NB4 (cell line): ENCODE measurements around the gene APOBEC4.

Source experiments
- DNase-seq: peaks from one replicate; pipeline ENCODE4 v3.0.0; 2010; ENCODE audit warnings: low read depth
- H3K4me3 ChIP-seq: one replicate; pipeline ENCODE4 v1.5.1; 2011; ENCODE audit warnings: mild to moderate bottlenecking, low read depth, low read length, moderate library complexity
- MYC ChIP-seq: IDR thresholded peaks from 2 replicates; pipeline ENCODE4 v1.6.1; 2011; ENCODE audit warnings: low read depth, low read length
- POLR2A ChIP-seq: IDR thresholded peaks from 2 replicates; pipeline ENCODE4 v1.6.1; 2011; ENCODE audit warnings: mild to moderate bottlenecking; ENCODE audit not compliant: insufficient read length; ENCODE audit errors: extremely low read depth
- TF ChIP-seq, protein P1 (sequence below): IDR thresholded peaks from one replicate; pipeline ENCODE4 v1.5.1; 2012; ENCODE audit warnings: low read depth, low read length
- TF ChIP-seq, protein P2 (sequence below): IDR thresholded peaks from 2 replicates; pipeline ENCODE4 v1.6.1; 2011; ENCODE audit warnings: low read depth, low read length

APOBEC4 gene

DNA sequence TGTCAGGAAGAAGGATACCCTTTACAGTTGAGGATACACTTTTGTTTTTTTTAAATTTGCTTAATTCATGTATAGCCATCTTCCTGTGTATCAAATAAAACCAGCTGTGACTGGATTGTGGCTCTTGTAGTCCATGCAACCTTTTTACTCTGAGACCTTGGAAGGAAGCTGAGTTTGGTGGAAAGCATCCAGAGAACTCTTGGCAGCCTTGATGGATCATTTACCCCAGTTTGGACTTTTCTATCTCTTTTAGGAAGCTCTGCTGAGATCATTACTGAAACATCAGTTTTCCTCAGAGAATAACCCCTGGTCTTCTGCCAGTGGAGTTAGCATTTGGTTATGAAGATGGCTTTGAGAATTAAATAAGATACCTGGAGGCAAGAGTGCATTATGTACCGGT lies 21.2 kb upstream of the APOBEC4 start:
- no peak overlapping the region for H3K4me3 ChIP-seq
- no peak for DNase-seq
- TF ChIP-seq, protein P1, sequence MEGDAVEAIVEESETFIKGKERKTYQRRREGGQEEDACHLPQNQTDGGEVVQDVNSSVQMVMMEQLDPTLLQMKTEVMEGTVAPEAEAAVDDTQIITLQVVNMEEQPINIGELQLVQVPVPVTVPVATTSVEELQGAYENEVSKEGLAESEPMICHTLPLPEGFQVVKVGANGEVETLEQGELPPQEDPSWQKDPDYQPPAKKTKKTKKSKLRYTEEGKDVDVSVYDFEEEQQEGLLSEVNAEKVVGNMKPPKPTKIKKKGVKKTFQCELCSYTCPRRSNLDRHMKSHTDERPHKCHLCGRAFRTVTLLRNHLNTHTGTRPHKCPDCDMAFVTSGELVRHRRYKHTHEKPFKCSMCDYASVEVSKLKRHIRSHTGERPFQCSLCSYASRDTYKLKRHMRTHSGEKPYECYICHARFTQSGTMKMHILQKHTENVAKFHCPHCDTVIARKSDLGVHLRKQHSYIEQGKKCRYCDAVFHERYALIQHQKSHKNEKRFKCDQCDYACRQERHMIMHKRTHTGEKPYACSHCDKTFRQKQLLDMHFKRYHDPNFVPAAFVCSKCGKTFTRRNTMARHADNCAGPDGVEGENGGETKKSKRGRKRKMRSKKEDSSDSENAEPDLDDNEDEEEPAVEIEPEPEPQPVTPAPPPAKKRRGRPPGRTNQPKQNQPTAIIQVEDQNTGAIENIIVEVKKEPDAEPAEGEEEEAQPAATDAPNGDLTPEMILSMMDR = no peak
- TF ChIP-seq POLR2A = no peak
- TF ChIP-seq, protein P2, sequence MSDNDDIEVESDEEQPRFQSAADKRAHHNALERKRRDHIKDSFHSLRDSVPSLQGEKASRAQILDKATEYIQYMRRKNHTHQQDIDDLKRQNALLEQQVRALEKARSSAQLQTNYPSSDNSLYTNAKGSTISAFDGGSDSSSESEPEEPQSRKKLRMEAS = no peak
- no peak for TF ChIP-seq MYC

DNA sequence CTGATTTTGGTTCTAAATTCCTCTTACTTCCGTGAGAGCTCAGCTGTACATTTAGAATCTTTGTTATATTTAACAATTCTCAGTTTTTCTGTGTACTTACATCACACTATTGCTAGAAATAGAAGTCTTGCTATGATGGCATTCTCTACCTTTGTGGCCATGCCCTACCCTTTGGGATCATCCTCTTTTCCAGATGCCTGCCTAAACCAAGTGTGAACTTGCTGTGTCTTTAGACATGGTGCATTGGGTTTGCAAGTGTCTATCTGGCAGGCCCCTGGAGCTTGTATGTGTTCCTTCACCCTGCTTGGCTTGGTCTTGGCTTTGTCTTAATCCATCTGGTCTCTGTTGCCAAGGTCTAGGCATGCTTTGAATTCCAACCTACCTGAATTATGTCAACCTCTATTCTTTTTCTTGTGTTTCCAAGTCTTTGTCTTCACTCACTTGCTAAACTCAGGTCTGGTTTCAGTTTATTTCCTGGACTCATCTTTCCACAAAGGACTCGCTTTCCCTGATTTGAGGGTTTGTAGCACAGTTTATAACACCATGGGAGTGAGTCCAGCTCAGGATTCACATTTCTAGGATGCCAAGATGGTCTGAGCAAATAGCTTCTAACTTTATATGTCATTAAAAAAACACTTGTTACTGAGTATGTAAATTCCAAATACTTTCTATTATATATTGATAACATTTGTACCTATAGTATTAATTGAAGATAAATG lies 20.6 kb upstream of the APOBEC4 start:
- no peak for DNase-seq
- TF ChIP-seq POLR2A = no peak
- TF ChIP-seq, protein P1 = no peak
- TF ChIP-seq, protein P2 = no peak
- no peak for TF ChIP-seq MYC

DNA sequence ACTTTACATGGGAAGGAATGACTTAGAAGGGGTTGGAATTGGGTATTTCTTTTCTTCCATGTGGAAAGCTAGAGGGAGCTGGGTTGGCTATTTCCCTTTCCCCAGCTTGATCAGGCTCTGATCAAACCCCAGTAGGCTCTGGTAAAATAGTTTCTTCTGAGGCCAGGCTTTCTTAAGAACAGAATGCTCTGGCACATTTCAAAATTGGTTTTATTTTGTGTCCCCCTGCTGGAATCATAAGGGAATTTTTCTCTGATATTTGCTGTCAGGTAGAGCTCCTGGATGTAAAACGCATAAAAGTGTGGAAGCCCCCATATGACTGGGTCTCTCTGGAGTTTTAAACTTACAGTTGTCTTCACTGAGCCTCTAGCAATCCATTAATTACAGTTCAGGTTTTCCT lies 17.1 kb upstream of the APOBEC4 start:
- H3K4me3 ChIP-seq = no peak overlapping the region
- DNase-seq = no peak
- TF ChIP-seq POLR2A = no peak
- TF ChIP-seq MYC = no peak
- TF ChIP-seq, protein P1 = no peak
- TF ChIP-seq, protein P2 = no peak

More for the DNA sequence above, 20.6 kb upstream of the APOBEC4 start:
- no peak overlapping the region for H3K4me3 ChIP-seq

DNA sequence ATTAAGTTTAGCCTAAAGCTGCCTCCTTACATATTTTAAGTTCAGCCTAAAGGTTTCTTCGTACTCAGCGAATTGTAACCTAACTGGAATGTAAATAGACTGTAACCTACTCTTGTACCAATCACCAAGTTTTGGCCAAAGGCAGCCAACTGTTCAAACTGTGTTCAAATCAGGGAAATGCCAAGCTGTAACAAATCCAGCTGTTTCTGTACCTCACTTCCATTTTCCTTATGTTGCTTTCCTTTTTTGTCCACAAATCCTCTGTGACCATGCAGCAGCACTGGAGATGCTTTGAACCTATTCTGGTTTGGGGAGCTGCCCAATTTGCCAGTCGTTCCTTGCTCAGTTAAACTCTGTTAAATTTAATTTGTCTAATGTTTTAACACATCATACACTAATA lies 3.2 kb upstream of the APOBEC4 start:
- DNase-seq = no peak
- TF ChIP-seq, protein P1 = no peak
- no peak for TF ChIP-seq MYC
- TF ChIP-seq, protein P2 = no peak
- TF ChIP-seq POLR2A = no peak
- H3K4me3 ChIP-seq = no peak overlapping the region

DNA sequence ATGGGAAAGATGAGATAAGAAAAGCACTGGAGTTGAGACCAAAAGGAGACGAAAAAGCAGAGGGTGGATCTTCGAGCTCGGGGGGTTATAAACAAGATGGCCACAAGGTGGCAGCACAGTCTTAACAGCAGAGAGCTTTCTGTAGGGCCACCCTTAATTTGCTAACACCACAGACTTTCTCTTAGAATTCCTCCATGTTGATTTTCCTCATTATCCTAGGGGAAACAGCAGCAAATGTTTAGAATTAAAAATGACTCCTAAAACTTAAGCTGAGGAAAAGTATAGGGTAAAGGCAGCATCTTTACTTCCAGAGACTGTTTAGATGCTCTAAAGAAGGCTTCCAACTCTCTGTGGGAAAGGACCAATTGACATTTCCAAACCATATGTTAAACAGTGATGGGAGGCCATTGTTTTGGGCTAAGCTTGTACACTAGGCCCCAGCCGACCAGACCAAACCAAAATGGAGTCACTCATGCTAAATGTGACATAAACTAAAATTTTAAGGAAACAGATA lies 2.5 kb upstream of the APOBEC4 start:
- no peak for TF ChIP-seq POLR2A
- TF ChIP-seq, protein P1 = peak; percentile 80
- H3K4me3 ChIP-seq = no peak overlapping the region
- DNase-seq = peak; percentile 72

DNA sequence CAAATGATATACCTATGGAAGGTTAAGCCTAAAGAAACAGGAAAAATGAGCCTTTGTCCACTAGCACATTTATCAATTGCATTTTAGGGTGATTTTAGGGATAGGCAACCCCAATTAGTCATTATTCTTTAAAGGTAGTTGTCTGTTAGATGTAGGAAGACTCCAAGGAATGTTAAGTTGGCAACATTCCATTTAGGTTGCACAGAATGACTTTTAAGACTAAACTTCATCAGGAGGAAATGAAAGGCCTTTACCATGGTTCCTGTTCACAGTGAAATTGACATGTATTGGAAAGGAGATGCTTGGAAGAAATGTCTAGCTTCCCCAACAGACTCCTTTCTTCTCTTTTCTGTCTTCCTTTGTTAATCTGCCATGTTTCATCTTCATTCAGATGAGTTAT lies 1.6 kb upstream of the APOBEC4 start:
- no peak for DNase-seq
- TF ChIP-seq, protein P1 = no peak
- no peak for TF ChIP-seq POLR2A
- no peak for TF ChIP-seq MYC
- TF ChIP-seq, protein P2 = no peak
- H3K4me3 ChIP-seq = no peak overlapping the region
